GM23248 (cell line): ENCODE measurements around the gene CCNJL.

ENCODE experiments used
- EZH2 ChIP-seq: fragments of 200-600 bp; sonication (generic); IDR thresholded peaks from 2 replicates; pipeline ENCODE4 v1.6.1; 2018; ENCODE audit warnings: antibody characterized with exemption, mild to moderate bottlenecking; ENCODE audit not compliant: insufficient read depth, poor library complexity, severe bottlenecking
- EZH2phosphoT487 ChIP-seq: fragments of 200-600 bp; sonication (generic); IDR thresholded peaks from 2 replicates; pipeline ENCODE4 v1.6.1; 2018; ENCODE audit warnings: antibody characterized with exemption, moderate library complexity, mild to moderate bottlenecking, low read depth; ENCODE audit not compliant: insufficient read depth

DNA sequence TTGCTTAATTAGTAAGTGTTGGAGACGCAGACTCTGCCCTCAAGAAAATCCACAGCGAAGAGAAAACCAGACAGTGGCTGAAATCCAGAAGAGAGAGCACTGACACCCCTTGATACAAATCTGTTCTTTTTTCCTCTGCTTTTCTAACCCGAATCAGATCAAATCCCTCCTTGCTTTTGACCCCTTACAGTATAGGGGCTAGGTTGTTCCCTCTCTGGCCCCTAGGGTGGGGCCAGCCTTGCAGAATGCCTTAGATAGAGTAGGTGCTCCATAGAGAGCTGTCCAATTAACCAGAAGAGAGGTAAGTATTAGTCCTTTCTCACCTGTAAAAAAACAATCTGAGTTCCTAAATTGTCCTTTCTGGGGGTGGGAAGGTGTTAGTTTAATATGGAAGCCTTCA, 47.9 kb upstream of the CCNJL start:
- TF ChIP-seq EZH2phosphoT487 (no peak), EZH2 (no peak)
